D721Med (cell line): ENCODE results near the gene CAMK4.

Experiments
- DNase-seq: peaks from one replicate; pipeline ENCODE4 v3.0.0; 2011; ENCODE audit warnings: low spot score; ENCODE audit not compliant: insufficient read length
- FAIRE-seq: peaks from 2 replicates; lab custom pipeline; 2011; peaks lifted over from hg19 to GRCh38; lab: Jason Lieb, UNC
- TF ChIP-seq, protein P1 (sequence below): IDR thresholded peaks from 2 replicates; pipeline ENCODE4 v1.5.1; 2012; ENCODE audit warnings: mild to moderate bottlenecking, control low read depth; ENCODE audit not compliant: insufficient read depth; ENCODE audit errors: missing control alignments

Gene CAMK4

DNA sequence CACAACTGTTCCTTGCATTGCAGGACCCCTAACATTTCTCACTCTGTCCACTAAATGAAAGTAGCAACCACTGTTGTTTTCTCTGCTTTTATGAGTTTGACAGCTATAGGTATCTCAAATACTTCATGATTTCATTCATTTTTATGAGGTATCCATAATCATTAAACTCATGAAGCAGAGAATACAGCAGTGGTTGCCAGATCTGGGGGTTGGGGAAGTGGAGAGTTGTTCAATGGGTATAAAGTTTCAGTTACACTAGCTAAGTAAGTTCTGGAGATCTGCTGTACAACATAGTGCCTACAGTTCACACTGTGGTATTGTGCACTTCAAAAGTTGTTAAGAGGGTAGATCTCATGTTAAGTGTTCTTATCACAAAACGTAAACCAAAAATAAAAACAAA, 23.4 kb upstream of the CAMK4 start:
- DNase-seq (no peak), FAIRE-seq (no peak)
- TF ChIP-seq, protein P1, sequence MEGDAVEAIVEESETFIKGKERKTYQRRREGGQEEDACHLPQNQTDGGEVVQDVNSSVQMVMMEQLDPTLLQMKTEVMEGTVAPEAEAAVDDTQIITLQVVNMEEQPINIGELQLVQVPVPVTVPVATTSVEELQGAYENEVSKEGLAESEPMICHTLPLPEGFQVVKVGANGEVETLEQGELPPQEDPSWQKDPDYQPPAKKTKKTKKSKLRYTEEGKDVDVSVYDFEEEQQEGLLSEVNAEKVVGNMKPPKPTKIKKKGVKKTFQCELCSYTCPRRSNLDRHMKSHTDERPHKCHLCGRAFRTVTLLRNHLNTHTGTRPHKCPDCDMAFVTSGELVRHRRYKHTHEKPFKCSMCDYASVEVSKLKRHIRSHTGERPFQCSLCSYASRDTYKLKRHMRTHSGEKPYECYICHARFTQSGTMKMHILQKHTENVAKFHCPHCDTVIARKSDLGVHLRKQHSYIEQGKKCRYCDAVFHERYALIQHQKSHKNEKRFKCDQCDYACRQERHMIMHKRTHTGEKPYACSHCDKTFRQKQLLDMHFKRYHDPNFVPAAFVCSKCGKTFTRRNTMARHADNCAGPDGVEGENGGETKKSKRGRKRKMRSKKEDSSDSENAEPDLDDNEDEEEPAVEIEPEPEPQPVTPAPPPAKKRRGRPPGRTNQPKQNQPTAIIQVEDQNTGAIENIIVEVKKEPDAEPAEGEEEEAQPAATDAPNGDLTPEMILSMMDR, result no peak

DNA sequence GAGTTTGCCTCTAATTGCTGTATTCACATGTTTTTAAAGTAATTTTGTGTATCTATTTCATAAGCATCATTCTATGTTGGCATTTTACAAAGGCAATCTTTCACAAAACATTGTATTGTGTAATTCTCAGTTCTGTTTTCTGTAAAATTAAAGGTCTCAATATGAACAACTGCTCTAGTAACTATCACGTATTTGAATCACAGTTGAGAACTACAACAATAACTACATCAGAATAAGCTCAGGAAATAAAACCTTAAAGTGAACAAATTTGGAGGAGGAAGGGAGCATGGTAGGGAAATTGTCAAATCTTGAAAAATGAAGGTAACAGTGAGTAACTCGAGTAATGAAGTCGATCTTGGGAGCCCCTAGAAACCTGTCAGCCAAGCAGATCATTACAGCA, 22.5 kb upstream of the CAMK4 start:
- TF ChIP-seq, protein P1, result no peak
- no peak for DNase-seq
- FAIRE-seq, result no peak

DNA sequence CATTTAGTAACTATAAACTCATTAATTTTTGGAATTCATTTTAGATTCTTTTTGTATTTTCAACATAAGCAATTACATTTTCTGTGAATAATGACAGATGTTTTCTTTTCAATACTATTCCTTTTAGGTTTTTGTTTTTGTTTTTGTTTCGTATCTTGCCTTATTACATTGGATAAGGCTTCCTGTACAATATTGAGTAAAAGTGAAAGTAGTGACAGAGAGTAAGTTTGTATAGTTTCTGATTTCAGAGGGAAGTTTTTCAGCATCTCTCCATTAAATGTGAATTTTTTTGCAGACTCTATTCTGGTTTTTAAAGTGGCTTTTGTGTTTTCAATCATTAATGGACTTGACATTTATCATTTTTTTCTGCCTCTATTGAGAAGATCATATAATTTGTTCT, 12.8 kb upstream of the CAMK4 start:
- TF ChIP-seq, protein P1, result no peak
- DNase-seq, result no peak
- no peak for FAIRE-seq

DNA sequence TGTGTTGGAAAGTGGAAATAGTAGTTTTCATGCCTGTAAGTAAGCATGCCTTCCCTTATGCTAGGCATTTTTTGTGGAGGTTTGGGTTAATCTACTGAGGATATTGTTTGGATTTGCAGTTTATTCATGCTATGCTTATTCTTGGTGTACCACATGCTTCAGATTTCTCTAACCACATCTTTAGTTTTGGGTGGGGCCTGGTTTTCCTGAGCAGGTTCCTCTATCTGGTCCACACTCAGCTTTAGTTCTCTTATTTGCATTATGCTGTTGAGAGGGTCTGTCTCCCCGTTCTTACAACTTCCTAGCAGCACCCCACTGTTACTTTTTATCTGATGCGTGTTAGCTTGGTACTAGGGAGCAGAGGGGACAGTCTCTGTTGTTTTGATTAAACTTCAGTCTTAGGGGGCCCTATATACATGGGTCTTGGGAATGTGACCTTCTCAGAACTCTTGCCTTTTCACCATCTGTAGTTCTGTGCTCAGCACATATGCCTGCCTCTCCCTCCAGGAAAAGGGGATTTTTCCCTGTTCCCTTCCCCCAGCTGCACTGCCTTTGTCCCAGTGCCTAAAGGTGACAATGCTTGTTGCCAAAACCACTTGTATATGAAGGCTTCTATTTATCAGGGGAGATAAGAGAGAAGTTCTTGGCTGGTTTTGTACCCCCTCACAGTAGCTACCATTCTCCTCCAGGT, 10.0 kb upstream of the CAMK4 start:
- FAIRE-seq, result no peak
- DNase-seq, result no peak
- TF ChIP-seq, protein P1, result no peak

DNA sequence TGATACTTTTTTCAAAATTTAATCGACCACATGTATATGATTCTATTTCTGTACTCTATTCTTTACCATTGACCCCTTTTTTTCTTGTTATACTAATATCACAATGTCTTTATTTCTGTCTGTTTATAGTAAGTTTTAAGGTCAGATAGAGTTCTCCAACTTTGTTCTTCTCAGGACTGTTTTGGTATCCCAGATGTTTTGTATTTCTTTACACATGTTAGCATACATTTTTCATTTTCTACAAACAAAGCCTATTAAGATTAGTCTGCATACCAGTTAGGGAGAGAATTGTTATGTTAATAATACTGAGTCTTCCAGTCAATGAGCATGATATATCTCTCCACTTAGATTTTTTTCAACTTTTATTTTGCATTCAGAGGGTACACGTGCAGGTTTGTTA, 8.2 kb upstream of the CAMK4 start:
- no peak for DNase-seq
- FAIRE-seq, result no peak
- TF ChIP-seq, protein P1, result no peak

DNA sequence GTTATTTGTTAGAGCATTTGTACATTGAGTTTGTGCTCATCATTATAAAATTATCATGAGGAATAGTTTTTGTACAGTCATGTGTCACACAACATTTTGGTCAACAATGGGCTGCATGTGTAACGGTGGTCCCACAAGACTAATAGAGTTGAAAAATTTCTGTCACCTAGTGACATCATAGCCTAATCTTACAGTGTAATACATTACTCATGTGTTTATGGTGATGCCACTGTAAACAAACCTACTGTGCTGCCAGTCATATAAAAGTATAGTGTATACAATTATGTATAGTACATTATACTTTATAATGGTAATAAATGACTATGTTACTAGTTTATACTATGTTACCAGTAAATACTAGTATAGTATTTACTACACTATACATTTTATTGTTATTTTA, 3.0 kb upstream of the CAMK4 start:
- TF ChIP-seq, protein P1, result no peak
- no peak for DNase-seq
- FAIRE-seq, result no peak

DNA sequence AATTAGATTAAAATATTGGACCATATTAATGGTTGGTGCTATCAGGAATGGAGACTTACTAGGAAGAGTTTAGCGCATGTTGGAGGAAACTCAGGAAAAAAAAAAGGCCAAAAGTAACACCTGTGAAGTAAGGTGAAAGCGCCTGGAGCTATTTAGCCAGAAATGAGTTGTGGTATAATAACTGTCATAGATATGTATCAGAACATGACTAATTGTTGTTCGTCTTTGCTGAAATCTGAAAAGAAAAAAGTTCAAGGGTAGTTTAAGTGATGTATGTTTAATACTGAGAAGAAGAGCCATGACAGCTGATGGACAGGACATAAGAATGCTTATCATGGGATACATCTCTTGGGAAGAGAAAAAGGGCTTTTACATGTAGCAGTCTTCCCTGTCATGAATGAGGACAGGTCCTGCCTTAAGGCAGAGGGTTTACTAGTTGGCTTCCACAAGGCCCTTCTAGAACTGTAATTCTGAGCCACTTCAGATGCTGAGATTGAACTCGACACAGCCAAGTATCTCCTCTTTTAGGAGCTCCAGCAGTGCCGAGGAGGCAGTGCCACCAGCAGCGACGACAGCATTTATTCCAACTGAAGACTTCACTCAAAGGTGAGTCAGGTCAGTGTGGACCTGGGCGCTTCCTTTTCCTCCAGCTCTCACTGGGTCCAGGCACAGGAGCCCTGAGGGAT, 940 bp upstream of the CAMK4 start:
- no peak for FAIRE-seq
- TF ChIP-seq, protein P1, result no peak
- DNase-seq, result no peak
